HUES6 (cell line): ENCODE measurements around the gene NTPCR.

Source experiments
- H3K27ac ChIP-seq: 2 replicates; pipeline ENCODE4 v1.7.0; 2013; ENCODE audit warnings: low read depth, mild to moderate bottlenecking, low read length, inconsistent platforms
- H3K27me3 ChIP-seq: 2 replicates; pipeline ENCODE4 v1.6.1; 2013; ENCODE audit warnings: low read length; ENCODE audit not compliant: control insufficient read depth, insufficient read depth
- H3K36me3 ChIP-seq: 2 replicates; pipeline ENCODE4 v1.6.1; 2013; ENCODE audit warnings: low read length; ENCODE audit not compliant: control insufficient read depth, insufficient read depth
- H3K4me1 ChIP-seq: 2 replicates; pipeline ENCODE4 v1.6.1; 2013; ENCODE audit warnings: low read length; ENCODE audit not compliant: control insufficient read depth, insufficient read depth
- H3K4me3 ChIP-seq: 2 replicates; pipeline ENCODE4 v1.5.1; 2013; ENCODE audit warnings: low read depth, low read length
- H3K9ac ChIP-seq: one replicate; pipeline ENCODE4 v1.6.1; 2013; ENCODE audit warnings: mild to moderate bottlenecking, low read length
- H3K9me3 ChIP-seq: 2 replicates; pipeline ENCODE4 v1.6.1; 2013; ENCODE audit warnings: low read depth, low read length; ENCODE audit not compliant: control insufficient read depth, insufficient read depth

NTPCR gene

GRCh38 chr1:232978815-232979214, 28.4 kb downstream of the NTPCR start:
- H3K27ac ChIP-seq, result no peak overlapping the region
- peaks cover 60% of the 10 kb centered on the region for H3K36me3 ChIP-seq
- no peak overlapping the region for H3K4me3 ChIP-seq
- H3K9ac ChIP-seq, result no peak overlapping the region
- H3K27me3 ChIP-seq, result no peaks in the 10 kb centered on the region
- no peaks in the 10 kb centered on the region; the same call in 1 of the 2 replicates for H3K9me3 ChIP-seq
- no peaks in the 10 kb centered on the region for H3K4me1 ChIP-seq

GRCh38 chr1:232979558-232979957, 29.1 kb downstream of the NTPCR start:
- no peak overlapping the region for H3K4me3 ChIP-seq
- no peaks in the 10 kb centered on the region for H3K27me3 ChIP-seq
- no peak overlapping the region for H3K27ac ChIP-seq
- H3K9me3 ChIP-seq, result no peaks in the 10 kb centered on the region
- H3K36me3 ChIP-seq, result peaks cover 54% of the 10 kb centered on the region
- no peak overlapping the region for H3K9ac ChIP-seq
- H3K4me1 ChIP-seq, result no peaks in the 10 kb centered on the region

DNA sequence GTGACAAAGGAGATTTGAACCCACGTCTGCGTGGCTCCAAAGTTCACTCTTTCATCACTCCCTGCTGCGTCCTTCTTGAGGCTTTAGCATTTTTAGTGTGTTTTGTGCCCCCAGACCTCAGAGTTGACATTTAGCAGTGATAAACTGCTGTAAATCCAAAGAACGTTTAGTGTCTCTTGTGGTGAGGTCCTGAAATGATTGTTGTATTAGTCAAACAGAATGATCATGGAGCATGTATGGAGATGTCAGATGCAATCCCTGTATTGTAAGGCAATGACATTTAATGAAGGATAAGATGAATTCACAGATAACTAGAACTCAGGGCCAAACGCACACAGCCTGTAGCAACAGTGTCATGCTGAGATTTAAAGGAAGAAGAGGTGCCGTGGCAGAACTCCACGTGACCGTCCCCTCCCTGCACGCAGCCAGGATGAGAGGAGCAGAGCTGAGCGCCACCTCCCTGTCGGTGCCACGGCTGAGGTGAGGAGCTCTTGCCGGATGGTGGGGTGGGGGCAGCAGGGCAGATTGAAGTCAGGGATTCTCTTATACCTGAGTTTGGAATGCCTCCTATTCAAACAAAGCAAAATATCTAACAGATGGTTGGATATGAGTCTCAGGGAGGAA, 30.1 kb downstream of the NTPCR start:
- Histone ChIP-seq H3K27me3 (no peaks in the 10 kb centered on the region), H3K4me1 (no peaks in the 10 kb centered on the region), H3K4me3 (no peak overlapping the region), H3K36me3 (peaks cover 48% of the 10 kb centered on the region), H3K27ac (no peak overlapping the region), H3K9me3 (no peaks in the 10 kb centered on the region), H3K9ac (no peak overlapping the region)

DNA sequence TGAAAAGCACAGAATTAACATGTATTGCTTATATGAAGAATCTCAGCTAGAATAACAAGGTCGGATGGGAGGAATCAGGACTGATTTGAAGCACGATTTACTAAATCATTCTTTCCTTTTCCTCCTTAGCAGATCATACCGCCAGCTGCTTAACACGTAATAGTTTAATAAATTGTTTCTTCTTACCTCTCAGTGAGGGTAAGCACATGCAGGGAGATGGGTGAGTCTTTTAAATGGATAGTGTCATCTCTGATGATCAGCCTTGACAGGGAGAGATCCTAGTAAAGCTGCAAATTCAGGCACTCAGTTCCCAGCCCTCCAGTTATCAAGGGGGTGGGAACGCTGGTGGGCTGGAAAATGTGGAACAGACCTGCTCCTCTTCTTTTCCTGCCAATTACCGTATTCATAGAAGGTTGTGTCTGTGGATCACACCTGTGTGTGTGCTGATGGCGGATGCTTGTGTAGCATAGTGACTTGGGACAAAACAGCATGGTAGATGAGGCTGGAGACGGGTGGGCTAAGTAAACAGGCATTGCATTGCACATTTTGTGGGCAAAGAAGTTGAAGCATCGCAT, 30.7 kb downstream of the NTPCR start:
- Histone ChIP-seq H3K27me3 (no peaks in the 10 kb centered on the region), H3K4me3 (no peak overlapping the region), H3K27ac (no peak overlapping the region), H3K9ac (no peak overlapping the region), H3K9me3 (no peaks in the 10 kb centered on the region), H3K4me1 (no peaks in the 10 kb centered on the region), H3K36me3 (peaks cover 48% of the 10 kb centered on the region)

DNA sequence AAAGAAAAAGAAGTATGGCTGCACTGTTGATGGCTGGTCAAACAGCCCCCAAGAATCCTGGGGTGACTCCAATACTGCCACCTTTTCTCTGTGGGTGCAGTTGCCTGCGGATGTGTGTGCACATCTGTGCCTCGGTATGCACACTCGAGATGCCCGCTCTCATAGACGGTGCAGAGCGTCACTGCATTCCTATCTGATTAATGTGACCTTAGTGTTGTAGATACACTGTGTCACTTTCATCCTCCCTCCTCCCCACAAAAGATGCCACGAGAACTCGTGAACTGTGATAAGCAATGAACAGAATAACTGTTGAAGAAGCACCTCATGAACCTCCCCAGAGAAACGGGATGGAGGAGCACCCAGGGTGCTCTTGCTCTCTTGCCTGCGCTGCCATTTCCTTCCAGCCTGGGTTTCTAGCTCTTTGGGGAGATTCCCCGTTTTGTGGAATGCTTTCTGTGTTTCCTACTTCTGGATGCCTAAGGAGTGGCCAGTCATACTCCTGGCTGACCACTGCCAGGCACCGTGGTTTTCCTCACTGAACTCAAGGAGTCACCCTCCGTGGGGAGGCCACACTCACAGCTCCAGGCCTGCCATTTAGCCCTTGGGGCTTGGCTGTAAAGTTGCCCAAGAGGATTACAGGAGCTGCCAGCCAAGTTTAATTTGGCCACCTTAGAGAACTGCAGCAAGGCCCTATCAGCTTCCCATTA, 32.0 kb downstream of the NTPCR start:
- H3K27me3 ChIP-seq, result no peaks in the 10 kb centered on the region
- H3K27ac ChIP-seq, result no peak overlapping the region
- H3K36me3 ChIP-seq, result peaks cover 37% of the 10 kb centered on the region
- no peaks in the 10 kb centered on the region for H3K4me1 ChIP-seq
- no peak overlapping the region for H3K9ac ChIP-seq
- H3K9me3 ChIP-seq, result no peaks in the 10 kb centered on the region
- no peak overlapping the region for H3K4me3 ChIP-seq

DNA sequence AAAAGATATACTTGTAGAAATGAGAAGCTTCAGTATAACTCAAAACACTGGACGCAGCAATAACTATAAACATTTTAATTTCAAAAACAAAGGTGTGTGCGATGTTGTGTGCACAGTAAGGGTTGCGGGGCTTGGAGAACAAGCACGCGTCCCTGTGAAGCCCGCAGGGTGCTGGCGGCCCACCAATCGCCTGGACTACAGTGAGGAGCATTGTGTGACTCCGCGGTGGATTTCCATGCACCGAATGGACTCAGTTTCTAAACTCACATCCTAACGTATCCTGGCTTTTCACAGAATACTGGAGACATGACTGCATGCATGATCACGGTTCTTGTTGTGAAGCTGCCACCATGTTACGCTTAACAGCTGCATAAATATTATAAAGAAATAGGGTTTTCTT, 33.0 kb downstream of the NTPCR start:
- Histone ChIP-seq H3K27me3 (no peaks in the 10 kb centered on the region), H3K4me3 (no peak overlapping the region), H3K4me1 (no peaks in the 10 kb centered on the region), H3K36me3 (peaks cover 28% of the 10 kb centered on the region), H3K9me3 (no peaks in the 10 kb centered on the region), H3K27ac (no peak overlapping the region), H3K9ac (no peak overlapping the region)

DNA sequence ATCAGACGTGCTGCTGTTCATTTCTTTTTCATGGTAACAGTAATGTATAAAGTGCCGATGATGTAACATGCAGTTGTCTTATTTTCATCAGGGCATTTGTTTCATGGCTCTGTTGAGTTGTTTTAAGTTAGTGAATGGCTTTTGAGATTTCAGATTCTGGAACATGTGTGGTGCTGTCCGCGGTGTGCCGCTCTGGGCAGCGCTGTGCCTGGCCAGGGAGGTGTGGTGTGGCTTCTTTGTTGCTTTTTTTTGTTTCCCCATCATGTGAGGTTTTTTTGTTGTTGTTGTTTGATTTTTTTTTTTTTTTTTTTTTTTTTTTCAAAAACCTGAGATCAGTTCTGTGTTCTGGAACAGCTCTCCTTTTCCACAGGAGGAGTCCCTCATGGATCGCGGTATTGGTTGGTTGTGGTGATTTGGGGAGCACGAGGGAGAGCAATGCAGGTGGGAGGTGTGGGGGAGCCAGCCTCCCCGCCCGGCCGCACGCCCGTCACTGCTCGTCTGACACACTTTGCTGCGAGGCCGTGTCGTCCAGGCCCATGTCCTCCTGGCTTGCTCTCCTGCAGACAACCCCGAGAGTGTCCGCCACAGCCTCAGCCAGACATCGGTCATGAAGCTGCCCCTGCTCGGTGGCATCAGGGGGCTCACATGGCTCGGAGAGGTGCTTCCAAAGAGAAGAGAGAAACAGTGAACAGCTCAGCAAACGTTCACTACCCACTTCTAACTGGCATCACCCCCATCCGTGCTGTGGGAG, 33.6 kb downstream of the NTPCR start:
- Histone ChIP-seq H3K9me3 (no peaks in the 10 kb centered on the region), H3K27ac (no peak overlapping the region), H3K4me3 (no peak overlapping the region), H3K27me3 (no peaks in the 10 kb centered on the region), H3K9ac (no peak overlapping the region), H3K36me3 (peaks cover 22% of the 10 kb centered on the region), H3K4me1 (no peaks in the 10 kb centered on the region)

DNA sequence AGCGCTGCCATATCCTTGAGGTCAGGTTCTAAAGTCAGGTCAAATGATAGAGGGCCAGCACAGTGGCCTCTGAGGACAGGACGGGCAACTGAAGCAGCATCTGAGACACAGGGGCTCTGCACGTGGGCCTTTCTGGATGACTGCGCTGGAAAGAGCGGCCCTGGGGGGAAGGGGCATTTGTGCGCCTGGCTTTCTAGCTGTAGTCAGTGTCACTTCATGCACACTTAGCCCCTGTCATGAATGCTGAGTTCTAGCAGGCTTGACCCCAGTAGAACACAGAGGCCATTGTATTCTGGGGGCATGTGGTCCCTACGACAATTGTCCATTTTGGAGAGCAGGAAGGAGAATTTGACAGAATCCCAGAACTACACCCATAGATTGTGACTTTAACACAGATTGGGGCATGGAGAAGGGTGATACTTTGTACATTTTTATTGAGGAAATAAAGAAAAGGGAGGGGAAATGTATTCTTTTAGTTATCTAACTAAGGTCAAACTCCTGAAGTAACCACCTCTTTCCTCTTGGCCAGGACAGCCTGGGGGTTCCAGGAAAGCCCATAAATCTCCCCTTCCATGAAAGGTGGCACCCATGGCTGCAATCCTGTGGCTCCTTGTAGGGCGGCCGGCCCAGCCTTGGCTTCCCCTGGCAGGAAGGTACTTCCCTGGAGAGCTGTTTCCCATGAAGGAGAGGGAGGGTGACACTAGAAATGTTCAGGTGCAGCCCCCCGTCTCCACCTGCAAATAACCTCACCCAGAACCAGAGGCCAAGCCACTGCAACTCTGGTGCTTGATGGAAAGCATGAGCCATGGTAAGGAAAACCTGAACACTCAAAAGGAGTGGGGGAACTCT, 34.4 kb downstream of the NTPCR start:
- H3K4me3 ChIP-seq, result no peak overlapping the region
- no peaks in the 10 kb centered on the region for H3K4me1 ChIP-seq
- H3K27me3 ChIP-seq, result no peaks in the 10 kb centered on the region
- H3K9me3 ChIP-seq, result no peaks in the 10 kb centered on the region
- peaks cover 17% of the 10 kb centered on the region for H3K36me3 ChIP-seq
- no peak overlapping the region for H3K27ac ChIP-seq
- H3K9ac ChIP-seq, result no peak overlapping the region

- H3K9me3 ChIP-seq, result no peaks in the 10 kb centered on the region
- peaks cover 29% of the 10 kb centered on the region for H3K36me3 ChIP-seq
- H3K27ac ChIP-seq, result no peak overlapping the region
- H3K4me3 ChIP-seq, result no peak overlapping the region
- H3K9ac ChIP-seq, result no peak overlapping the region
- no peaks in the 10 kb centered on the region for H3K4me1 ChIP-seq
- H3K27me3 ChIP-seq, result no peaks in the 10 kb centered on the region
Observed at GRCh38 chr1:232985882-232986526, 35.6 kb downstream of the NTPCR start.

- no peaks in the 10 kb centered on the region for H3K27me3 ChIP-seq
Observed at GRCh38 chr1:232986527-232986922, 36.1 kb downstream of the NTPCR start.

More at GRCh38 chr1:232986527-232986922, 36.1 kb downstream of the NTPCR start:
- H3K27ac ChIP-seq, result no peak overlapping the region
- peaks cover 29% of the 10 kb centered on the region for H3K36me3 ChIP-seq
- no peaks in the 10 kb centered on the region for H3K9me3 ChIP-seq
- no peak overlapping the region for H3K9ac ChIP-seq
- no peak overlapping the region for H3K4me3 ChIP-seq
- H3K4me1 ChIP-seq, result no peaks in the 10 kb centered on the region
